ENCODE measurements around the gene PHLDB2.

PHLDB2 gene

DNA sequence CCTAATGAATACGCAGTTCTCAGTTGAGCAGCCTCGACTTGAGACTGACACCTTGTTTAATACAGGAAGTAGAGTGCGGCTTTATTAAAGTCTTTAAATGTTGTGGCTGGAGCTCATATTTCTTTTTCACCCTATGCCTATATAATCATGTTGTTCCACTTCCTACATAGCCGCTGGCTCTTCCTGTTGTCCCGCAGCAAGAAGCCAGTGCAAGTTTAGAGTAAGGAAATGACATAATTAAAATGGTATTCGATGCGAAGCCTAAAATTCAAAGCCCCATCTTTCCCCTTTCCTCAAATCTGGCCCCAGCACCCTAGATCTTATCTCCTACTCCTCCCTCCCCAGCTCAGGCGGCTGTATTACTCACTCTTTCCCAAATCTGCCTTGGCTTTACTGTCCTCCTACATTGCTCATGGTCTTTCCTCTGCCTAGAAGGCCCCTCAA, 7.5 kb upstream of the PHLDB2 start:
- DNase-seq (ENCODE audit: low spot score): peak; percentile 84

DNA sequence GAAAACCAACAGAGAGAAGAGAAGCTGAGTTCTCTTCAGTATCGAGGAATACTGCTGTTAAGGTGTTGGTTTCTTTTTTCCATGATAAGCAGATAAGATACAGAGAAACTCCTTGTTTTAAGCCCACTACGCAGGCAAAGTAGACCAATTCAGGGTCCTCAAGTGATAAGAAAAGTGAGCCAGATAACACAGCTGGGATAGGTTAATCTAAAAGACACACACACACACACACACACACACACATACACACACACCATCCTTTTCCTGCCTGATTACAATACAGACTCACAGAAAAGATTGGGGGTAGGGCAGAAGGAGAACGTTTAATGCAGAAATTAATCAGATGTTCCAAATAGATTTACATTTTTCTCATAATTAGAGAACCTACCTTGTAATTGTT, 6.5 kb upstream of the PHLDB2 start:
- peak; percentile 68 for DNase-seq (ENCODE audit: low spot score)

DNA sequence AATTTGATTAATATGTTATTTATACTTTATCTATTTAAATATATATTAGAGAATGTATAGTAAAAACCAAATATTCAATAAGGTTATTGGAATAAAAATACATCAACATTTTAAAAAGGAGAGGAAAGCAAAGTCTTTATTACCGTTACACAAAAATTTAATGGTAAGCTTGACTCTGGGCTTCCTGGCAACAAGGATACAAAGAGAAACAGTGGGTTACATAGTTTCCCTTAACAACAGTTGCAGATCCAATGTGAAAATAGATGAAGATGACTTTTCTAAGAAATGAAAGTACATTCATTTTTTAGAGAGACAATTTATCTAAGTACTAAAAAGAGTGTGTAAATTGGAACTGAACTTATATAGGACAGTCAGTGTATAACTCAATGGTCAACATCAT, 6.0 kb upstream of the PHLDB2 start:
- no peak for DNase-seq (ENCODE audit: low spot score)

DNA sequence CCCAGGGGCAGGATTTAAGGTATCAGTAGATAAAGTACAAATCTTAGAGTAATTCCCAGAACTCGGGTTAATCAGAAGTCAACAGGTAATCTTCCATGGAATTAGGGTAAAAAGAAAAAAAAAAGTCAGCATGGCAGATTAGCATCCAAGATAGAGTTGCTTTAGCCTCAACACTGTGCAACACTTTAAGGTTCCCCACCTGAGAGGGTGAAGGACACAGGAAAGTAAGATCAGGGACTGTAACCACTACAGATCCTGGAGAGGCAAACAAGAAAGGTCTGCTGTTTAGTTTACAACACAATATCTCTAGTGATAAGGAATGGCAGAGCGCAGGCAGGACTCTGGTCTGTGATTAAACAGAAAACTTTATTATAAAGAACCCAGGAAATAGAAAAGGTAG, 4.1 kb upstream of the PHLDB2 start:
- no peak for DNase-seq (ENCODE audit: low spot score)

DNA sequence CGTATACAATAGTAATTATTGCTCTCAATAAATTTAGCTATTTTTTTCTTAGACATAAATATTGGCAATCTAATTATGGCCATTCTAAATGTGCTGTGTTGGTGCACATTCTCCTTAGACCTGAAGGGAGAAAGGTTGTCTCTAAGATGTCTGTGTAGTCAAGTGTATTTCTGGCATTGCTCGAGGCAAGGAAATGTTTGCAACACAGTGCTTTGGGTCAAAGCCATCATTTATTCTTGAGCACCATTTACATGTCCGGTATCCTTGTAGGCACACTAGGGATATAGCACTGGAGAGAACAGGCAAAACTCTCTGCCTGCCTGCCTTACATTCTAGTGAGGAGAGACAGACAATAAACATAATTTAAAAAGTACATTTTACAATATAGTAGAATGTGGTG, 2.6 kb upstream of the PHLDB2 start:
- DNase-seq (ENCODE audit: low spot score): no peak

DNA sequence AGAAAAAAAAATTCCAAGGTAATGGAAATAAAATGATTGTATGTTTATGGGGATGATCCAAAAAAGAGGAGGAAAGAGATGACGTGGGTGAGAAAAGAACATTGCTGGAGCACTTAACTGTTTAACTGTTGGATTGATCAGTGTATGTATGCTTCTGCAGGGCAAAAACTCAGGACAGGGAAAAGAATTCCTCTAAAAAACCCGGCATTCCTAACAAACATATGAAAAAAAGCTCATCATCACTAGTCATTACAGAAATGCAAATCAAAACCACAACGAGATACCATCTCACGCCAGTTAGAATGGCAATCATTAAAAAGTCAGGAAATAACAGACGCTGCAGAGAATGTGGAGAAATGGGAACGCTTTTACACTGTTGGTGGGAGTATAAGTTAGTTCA, 1.6 kb upstream of the PHLDB2 start:
- DNase-seq (ENCODE audit: low spot score): no peak

DNA sequence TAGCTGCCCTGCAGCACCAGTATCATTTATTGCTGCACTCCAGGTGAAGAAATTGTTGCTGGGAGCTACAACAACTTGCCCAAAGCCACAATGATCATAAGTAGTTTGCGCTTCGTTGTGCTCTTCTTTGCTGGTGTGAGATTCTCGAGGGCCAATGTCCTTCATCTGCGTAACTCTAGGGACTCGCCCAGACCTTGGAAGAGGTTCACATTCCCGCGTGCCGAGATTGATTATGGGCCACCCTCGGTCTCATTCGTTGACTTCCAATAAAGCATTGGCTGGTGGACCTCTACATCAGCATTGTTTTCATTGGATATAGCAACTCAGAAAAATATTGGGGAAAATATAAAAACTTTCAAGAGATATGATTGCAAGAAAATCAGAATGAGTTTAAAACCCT, 423 bp upstream of the PHLDB2 start:
- DNase-seq (ENCODE audit: low spot score): no peak

DNA sequence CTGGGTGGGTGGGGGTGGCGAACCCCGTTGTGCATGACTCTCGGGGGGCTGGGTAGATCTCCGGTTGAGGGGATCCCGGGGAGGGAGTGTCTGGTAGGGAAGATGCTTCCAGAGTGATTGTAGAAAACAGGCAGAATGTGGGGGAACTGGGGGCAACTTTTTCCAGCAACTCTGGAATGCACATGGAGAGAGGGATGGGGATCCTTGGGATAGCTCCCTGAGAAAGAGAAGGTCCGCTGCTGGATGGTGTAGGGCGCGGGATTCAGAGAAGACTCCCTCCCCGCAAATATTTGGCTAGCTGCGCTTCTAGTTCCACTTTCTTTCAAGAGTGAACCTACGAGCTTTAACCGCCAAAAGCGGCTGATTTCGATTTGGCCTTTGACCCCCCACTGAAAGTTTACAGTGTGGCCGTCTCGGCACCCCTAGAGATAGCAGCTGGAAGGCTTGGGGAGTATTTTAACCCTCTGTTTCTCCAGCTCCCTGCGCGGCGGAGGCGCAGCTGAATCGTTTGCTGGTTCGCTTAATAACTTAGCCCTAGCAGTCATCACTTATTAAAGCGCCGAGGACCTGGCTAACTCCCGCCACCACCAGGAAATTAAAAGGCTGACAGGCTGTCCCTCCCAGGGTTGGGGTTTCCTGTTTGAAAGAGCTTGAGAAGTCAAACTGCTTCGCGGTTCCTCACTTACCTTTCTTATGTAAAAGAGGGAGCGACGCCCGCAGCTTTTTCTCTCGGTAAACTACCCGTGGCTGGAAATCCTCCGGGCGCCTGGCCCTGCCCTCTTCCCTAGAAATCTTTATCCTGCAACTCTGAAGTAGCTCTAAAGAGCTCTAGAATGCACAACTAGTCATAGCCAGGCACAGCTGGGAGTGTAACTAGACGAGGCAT, 1.2 kb downstream of the PHLDB2 start:
- DNase-seq (ENCODE audit: low spot score): peak; percentile 83

DNA sequence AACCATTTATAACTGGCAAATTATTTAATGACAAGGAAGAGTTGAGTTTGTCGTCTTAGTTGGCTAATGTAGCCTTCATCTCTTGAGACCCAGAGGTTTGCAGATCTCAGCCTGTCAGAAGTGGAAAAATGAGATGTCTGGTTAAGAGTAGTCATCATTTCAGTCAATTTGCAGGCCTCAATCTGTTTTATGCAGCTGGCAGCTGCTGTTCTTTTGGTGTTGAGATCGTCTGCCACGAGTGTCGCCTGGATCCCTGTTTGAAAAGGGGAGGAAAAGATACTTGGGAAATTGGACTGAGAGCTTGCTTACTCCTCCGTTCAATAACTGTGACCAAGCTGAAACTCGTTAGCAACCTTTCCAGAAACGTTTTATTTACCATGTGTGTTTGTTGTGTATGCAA, 2.3 kb downstream of the PHLDB2 start:
- DNase-seq (ENCODE audit: low spot score): no peak

DNA sequence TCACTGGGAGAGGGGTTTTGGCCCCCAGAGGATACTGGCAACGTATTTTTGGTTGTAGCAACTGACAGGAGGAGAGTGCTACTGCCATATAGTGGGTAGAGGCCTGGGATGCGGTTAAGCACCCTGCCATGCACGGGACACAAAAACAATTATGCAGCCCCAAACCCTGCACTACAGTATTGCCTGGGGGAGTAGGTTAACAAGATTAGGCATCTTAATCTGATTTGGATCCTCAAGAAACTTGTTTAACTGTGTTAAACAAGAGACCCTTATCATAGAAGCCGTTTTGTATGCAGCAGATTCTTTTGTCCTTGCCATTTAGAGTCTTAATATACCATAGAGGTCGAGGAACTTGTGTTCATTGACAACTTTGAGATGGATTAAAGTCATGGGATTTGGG, 3.4 kb downstream of the PHLDB2 start:
- DNase-seq (ENCODE audit: low spot score): no peak

DNA sequence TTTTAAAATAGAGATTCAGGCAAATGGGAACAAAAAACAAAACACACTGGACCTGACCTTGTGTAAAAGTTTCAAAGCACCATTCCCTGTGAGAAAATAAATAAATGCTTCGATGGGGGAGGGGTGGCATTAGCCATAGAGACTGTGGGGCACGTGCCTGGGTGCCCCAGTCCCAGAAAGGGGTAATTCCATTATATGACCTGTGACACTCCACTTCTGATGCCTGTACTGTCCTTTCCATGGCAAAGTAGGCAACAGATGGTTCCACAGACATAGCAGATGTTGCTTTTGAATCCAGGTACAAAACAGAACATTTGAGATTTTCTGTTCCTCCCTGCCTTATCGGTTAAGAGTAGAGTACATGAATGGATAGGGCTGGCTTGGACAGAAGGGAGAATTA, 3.9 kb downstream of the PHLDB2 start:
- DNase-seq (ENCODE audit: low spot score): no peak

DNA sequence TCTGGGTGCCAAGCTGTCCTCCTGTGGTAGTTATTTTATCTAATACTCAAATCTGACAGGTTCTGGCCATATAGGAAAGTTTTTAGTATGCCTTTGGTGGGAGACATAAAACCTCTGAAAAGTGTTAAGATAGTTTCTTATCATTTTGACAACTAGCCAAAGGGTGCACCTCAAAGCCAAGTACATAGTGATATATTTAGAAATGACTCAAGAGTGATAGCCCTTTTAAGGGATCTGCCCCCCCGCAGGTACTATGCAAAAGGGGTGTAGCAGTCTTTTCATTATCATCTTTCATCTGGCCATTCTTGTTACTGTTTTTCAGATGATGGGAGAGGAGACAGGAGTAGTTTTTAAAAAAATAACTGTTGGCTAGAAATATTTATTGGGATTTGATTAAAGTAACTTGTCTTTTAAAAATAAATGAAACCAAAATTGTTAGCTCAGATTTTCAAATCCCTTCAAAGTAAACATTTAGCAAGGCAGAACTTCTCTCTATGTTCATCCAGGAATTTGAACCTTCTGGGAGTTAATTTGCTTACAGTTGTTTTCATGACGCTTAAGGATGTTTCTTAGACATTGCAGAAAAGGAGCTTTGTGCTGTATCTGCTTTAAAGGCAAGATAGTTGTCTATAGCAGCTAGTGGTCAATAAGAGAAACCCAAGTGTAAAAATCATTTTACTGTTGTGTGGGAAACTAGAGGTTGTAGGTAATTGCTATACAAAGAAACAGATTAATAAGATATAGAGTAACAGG, 5.1 kb downstream of the PHLDB2 start:
- no peak for DNase-seq (ENCODE audit: low spot score)

DNA sequence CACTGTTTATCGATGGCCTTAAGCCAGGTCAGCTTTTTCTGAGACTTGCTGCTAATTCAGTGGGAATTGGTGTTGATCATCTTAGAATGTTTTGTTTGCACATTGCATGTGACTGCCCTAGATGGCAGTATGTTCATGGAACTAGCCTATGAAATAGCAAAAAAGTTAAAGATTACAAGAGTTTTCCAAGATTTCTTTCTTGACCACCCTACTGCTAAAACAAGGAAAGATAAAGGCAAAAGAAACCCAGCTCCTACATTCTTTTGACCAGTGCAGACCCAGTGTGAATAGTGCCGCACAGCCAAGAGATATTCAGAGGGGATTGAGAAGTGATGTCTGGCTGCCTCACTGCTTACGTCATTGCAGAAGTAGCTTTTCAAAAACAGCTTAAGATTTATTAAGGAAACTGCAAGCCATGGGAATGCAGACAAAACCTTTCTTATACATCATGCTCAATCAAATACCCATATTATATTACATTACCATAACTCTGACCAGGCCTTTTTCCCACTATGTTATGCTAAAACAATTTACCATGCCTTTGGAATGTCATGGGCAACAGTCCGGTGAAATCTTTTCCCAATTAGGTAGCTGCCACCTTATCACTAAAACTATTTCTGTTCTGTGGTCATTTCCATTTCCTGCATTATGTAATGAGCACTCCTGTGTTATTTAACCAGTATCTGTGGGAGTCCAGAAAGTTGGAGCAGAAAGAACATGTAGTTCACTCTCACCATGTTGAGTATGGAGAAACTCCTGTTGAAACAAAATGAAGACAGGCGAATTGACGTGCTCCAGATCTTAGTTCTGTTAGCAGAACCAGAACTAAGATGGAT, 6.0 kb downstream of the PHLDB2 start:
- peak; percentile 37 for DNase-seq (ENCODE audit: low spot score)

DNA sequence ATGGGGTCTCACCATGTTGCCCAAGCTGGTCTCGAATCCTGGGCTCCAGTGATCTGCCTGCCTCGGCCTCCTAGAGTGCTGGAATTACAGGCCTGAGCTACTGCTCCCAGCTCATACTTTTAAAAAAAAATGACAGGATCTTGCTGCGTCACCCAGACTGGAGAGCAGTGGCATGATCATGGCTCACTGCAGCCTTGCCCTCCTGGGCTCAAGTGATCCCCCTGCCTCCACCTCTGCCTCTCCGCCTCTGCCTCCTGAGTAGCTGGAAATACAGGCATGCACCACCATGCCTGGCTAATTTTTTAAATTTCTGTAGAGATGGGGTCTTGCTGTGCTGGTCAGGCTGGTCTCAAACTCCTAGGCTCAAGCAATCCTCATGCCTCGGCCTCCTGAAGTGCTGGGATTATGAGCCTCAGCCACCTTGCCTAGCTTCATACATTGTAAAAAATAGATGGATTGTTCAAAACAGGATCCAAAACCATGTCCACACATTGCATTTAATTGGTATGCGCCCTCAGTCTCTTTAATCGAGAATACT, 8.9 kb downstream of the PHLDB2 start:
- no peak for DNase-seq (ENCODE audit: low spot score)

DNA sequence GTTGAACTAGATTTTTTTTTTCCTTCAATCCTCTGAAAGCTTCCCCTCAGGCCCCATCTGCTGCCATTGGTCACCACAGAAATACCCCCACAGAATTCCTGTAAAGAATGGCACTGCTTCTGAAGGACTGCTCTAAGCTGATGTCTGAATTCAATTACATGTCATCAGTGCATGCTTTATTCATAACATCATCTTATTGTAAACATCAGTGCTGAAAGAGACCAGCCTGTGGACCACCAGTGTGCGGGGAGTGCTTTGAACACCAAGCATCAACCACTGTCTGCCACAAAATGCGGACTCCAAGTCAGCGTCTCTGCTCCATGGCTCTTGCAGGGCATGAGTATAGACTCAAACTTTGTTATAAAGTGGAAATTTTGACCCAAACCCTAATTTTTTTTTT, 11.6 kb downstream of the PHLDB2 start:
- DNase-seq (ENCODE audit: low spot score): no peak

DNA sequence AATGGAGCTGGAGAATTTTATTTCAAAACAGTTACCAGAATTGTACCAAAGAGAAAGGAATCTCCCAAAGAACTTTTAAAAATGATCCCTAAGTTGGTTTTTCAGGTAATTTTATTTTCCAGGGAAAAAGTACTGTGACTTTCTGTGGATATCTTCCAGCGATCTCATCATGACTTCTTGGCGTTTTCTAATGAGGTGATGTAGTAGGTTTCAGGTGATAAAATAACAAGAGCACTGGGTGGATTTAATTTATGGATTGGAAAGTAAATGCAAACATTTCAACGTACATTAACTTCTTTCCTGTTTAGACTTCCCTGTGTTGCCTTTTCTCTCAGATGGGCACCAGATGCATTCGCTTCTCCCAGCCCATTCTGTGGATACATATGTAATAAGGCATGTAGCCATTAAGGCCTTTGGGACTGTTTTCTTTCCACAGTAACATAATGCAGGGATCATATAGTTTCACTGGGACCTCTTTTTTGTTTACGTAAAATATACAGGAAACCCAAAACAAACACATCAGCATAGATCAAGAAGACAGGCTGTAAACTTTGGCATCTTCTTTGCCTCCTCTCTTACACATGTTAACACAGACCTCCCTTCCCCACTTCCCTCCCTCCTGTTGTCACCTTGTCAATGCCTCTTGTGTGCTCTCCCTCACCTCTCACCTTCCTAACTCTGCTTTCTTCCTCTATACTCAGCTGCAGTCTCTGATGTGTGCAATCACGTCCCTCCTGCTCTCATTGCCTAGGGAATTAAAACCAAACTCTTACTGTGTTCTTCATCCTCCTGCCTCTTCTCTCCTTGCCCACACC, 13.0 kb downstream of the PHLDB2 start:
- no peak for DNase-seq (ENCODE audit: low spot score)

DNA sequence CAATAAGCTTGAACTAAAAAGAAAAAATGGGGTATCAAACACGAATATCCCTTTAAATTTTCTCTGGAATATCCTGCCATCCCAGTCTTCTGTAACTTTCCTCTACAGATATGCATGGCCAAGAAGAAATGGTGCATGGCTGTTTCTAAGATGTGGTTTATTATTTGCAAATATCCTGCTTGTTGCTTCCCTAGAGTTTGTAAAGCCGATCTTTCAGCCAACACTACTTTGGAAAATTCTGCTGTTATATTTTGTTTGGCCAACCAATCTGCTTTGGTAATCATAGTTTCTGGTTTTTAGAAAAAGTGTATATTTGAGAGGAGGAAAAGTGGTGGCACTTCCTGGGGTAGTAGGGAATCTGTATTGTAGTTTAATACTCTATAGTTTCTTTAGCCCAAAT, 13.9 kb downstream of the PHLDB2 start:
- no peak for DNase-seq (ENCODE audit: low spot score)

DNA sequence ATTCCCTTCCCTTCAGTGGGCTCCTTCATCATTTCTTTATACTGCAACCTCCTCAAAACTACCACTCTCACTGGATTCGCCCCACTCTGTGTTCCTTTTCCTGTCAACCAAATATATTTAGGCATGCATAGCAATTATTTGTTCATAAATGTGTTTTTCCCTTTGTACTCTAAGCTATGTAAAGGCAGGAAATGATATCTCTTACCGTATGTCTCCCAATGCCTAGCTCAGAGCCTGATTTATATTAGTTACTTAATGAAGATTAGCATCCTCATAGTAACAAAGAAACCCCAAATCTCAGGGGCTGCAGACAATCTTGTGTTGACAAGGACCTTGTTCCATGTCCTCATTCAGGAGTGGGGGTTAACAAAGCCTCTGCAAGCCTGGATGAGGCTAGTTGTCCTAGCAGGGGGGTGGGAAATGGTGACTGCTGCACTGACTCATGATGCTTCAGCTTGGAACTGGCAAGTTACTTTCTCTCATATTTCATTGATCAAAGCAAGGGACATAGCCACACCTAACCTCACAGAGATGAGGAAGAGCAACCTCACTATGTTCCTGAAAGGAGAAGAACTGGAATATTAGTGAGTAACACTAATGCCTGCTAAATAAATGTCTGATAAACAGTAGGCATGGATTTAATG, 15.2 kb downstream of the PHLDB2 start:
- DNase-seq (ENCODE audit: low spot score): no peak

DNA sequence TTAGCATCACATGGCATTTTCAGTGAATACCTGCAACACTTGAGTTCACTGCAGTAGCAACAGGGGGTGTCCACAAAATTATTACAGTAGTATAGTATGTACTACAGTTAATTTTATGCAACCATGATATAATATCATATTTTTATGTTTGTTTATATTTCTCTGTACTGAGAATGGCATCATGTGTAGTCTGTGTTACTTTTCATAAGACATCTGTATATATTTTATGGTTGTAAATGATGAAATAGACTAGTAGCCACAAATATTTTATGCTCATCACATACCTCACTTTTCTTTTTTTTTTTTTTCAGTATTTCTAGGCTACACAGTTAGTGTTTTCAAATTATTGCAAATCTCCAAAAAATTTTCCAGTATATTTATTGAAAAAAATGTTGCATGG, 22.4 kb downstream of the PHLDB2 start:
- DNase-seq (ENCODE audit: low spot score): no peak

DNA sequence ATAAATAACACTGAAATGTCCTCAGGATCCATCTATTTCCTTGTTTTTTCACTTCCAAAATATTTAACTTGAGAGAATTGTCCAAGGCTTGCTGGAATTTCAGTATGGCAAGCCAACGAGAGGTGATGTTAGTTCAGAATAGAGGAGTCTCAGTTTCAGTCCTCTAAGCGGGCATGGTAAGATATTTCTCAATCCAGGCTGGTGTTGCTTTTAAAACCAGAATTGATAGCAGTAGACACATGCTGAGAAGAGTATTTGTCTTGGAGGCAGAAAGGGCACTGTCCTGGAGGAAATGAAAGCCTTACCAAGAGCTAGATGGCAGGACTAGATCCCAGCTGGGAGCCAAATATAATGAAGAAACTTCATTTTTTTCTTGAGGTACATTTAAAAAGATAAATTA, 23.1 kb downstream of the PHLDB2 start:
- no peak for DNase-seq (ENCODE audit: low spot score)

DNA sequence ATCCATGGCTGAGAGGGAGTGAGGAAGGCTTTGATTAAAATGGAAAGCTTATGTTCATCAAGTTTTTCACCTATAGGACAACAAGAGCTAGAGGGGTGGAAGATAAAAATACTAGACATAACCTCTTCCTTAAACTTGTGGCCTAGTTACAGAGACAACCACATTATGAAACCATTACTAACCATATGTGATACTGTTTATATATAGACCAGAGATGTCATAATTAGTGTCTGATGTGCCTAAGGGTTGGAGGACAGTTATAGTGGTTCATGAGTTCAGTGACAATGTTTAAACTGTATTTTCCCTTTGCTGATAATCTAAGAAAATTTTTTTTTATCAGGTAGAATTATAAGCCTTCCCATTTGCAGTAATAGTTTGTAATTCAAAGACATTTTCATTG, 23.7 kb downstream of the PHLDB2 start:
- no peak for DNase-seq (ENCODE audit: low spot score)
